Uterus (tissue), 2 donors: Measurements from ENCODE around the gene PDAP1.

Experiments used
- CTCF ChIP-seq, 4 experiments: fragments of 200-600 bp in 2 of 4; fragments of 450-650 bp in 2 of 4; sonication (generic) in 2 of 4; IDR thresholded peaks; one replicate each; pipeline ENCODE4 v1.5.1; 2016 to 2019; ENCODE audit warnings: antibody characterized with exemption in 4 of 4, mild to moderate bottlenecking in 2 of 4, moderate library complexity in 1 of 4
- POLR2A ChIP-seq, 2 donors: fragments of 450-650 bp; IDR thresholded peaks; one replicate each; pipeline ENCODE4 v1.6.1; 2016; ENCODE audit warnings: antibody characterized with exemption in 2 of 2, mild to moderate bottlenecking in 1 of 2, moderate library complexity in 1 of 2

DNA sequence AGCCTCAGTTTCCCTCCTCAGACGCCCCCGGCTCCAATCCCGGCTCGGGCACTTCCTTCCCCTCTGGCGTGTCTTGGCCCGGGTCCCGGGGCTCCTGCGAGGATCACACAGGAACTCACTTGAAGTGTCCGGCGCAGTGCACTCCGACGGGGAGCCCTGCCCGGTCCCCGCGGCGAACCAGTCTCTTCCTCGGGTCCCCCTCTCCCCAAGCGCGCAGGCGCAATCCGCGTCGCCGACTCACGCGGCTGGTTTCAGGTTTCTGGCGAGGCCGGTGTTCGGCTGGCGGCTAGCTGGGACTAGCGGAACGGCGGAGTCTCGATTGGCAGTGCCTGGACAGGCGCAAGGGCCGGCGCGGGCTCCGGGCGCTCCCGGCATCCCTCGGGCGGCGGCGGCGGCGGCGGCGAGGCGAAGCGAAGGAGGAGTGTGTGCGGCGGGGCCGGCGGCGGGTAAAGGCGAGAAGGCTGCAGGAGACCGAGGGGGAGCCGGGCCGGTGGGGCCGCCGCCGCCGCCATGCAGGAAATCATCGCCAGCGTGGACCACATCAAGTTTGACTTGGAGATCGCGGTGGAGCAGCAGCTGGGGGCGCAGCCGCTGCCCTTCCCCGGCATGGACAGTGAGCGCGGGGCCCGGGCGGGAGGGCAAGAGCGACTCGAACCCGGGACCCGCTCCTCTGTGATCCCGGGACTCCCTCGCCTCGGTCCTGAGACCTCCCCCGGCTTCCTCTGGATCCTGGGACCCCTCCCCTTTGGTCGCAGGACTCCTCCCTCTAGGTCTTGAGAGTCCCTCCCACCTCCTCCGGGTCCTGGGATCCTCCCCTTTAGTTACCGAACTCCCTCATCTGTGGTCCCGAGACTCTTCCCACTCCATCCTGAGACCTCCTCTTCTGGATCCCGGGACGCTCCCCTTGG lies 30.4 kb upstream of the PDAP1 start, which contains the start of the genes CPSF4 and PTCD1:
- peak in 2 of 4 experiments; percentile 5 to 49 for TF ChIP-seq CTCF (IDR thresholded peaks at IDR 0.05)
- TF ChIP-seq POLR2A (IDR thresholded peaks at IDR 0.05) = peak in 1 of 2 donors; percentile 62
